GM21381 (cell line): Measurements from ENCODE around the gene SNAP47.
A peak's percentile ranks its signal among the peaks of the same experiment; 100 is the strongest.

Experiments
- ATAC-seq: cut with Tn5 transposase; IDR thresholded peaks from one replicate; pipeline ENCODE4 v1.9.1; 2021; ENCODE audit warnings: mild to moderate bottlenecking, moderate library complexity; ENCODE audit not compliant: unreplicated experiment

The SNAP47 gene

GRCh38 chr1:227781314-227781930, 46.2 kb downstream of the SNAP47 start:
- ATAC-seq = no peak

DNA sequence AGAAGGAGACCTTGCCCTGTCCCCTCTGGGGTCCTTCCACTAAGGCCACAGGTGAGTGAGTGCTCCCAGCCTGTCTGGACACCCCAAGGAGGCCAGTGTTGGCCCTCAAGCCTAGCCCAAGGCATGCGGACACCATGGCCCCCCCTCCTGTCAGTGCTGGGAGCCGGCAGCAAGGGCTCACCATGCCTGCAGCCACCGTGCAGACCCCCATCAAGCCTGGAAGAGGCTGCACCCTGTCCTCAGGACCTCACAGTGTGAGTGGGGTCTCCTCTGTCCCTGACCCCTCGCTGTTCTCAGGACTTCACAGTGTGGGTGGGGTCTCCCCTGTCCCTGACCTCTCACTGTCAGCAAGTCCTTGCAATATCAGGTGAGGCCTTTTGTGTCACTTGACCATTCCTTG, 47.0 kb downstream of the SNAP47 start:
- ATAC-seq = no peak

GRCh38 chr1:227785094-227785804, 50.0 kb downstream of the SNAP47 start:
- ATAC-seq = no peak

- no peak for ATAC-seq
Observed at GRCh38 chr1:227785805-227786671, 50.8 kb downstream of the SNAP47 start.

GRCh38 chr1:227786673-227787512, 51.7 kb downstream of the SNAP47 start:
- ATAC-seq = no peak

DNA sequence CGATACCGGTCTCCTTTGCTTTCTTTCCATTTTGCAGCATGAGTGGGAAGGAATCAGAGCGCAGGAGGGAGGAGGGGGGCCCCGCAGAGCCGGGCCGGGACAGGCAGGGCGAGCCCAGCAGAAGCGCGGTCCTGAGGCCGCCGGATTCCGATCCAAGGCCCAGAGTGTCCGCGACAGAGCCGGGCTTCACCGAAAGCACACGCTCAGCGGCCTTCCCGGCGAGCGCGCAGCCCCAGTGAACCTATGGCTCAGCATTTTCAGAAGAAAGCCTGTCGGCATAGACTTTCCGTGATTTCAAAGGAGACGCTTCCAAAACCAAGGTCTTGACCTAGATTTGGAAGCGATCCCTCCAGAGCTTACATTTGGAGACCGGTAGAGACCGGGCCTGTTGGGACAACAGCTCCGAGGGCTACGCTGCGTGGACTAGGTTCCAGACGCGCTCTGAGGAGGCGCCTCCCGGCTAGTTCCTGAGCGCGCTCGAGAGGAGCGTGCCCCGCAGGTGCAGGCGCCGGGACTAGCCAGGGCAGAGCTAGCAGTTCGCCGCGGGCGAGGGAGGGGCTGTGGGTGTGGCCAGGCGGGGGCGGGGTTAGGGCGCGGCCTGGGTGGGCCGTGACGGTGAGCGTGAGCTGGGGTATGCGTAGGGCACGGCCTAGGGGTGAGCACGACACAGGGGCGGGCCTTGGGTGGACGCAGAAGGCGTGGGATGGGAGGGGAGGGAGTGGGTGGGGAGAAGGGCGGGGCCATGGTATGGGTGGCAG, 52.5 kb downstream of the SNAP47 start:
- ATAC-seq = peak; percentile 91

DNA sequence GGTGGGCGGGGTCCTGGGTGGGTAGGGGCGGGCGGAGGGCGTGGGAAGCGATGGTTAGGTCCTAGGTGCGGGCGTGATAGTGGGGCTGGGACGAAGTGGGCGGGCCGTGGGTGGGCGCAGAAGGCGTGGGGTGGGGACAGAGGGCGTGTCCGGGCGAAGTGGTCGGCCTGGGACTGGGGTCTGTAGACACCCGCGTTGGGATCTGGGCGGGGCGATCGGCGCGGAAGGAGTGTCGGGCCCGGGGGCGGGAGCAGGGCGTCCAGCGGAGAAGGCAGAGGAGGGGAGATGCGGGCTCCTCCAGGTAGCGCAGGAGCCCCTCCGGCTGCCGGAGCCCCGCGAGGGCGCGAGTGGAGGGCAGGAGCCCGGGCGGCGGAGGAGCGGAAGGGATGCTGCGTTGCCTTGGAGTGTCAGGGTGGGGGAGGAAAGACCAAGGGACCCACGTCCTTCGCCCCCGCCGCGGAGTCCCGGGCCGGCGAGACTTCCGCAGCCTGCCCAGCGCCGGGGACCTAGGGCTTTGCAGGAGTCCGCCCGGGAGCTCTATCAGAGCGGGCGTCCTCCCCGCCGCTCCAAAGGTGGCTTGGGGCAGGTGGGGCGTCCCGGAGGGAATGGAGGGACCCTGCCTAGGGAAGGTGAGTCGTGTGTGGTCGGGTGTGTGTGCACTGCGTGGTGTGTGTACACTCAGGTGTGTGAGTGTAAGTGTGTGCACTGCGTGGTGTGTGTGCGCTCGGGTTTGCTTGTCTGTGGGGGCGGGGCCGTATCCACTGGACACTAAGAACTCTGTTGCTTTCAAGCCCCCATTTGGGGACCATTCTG, 53.2 kb downstream of the SNAP47 start:
- ATAC-seq = peak; percentile 69

- ATAC-seq = no peak
Observed at GRCh38 chr1:227789084-227790033, 54.1 kb downstream of the SNAP47 start.

DNA sequence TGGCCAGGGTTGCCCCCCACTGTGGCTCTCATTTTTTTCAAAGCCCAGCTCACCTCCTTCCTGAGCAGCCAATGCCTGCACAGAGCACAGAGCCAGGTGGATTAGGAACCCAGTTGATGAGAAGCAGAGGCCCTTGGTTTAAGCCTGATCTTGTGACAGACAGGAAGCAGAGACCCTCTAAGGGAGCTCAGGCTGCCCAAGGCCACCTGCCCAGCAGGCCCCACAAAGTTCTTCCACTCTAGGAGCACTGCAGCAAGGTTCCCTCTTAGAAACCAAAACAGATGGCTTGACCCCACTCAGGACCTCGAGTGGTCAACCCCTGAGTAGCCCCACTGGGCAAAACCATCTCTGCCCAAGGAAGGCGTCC, 54.8 kb downstream of the SNAP47 start:
- ATAC-seq = no peak

- ATAC-seq = no peak
Observed at GRCh38 chr1:227790868-227791267, 55.6 kb downstream of the SNAP47 start.

DNA sequence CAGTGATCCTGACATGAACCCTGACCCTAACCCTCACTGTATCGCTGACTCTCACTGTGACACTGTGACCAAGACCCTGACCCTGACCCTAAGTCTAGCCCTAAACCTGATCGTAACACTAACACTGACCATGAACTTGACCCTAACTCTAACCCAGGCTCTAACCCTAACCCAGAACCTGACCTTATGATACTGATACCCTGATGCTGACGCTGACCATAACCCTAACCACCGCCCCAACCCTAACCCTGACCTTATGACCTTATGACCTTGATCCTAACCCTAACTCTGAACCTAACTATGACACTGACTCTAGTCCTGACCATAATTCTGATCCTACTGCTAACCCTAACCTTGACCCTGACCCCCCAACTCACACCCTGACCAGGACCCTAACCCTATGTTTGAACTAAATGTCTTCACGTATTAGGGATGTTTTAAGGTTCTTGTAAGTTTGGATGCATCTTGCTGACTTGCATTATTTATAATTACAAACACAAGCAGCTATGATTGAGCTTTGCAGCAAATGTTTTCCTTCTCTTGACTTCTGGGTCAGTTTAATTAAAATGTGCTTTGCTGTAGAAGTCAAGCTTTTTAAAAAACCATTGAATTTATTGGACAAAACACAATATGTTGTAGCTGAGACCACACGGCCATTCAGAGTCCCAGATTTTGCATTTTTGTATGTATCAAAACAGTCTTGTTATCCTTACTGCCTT, 56.3 kb downstream of the SNAP47 start:
- no peak for ATAC-seq

DNA sequence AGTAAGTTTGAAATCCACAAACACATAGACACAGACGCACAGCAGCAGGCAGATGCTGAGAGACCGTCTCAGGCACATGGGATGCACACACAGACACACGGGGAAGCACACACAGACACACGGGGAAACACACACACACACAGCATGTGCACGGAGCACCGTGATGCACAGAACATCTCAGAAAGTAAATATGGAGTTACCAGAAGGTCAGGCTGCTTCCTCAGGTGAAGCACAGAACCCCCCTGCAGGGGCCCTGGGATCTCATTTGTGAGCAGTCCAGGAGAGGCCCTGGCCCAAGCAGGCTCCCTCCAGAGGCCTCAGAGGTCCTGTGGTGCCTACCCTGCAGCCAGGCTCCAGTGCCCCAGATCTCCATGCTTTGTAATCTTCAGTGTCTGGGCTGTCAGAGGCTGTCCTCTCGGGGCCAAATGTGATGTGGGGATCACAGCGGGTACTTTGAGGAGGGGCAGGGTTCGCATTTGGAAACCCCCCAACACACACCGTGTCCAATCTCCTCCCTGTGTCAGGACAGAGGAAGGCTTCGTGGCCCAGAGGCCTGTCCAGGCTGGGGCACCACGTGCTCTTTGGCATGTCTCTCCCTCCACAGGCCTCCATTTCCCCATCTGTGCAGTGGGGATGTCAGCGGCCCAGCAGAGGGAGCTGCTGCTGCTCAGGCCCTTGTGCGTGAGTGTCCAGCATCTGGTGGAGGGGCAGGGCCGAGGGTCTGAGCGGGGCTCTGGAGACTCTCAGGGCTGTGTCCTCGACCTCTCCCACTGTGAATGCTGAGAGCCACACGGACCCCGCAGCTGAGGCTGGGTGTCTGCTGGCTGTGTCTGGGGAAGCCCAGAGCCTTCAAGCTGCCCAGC, 57.2 kb downstream of the SNAP47 start:
- ATAC-seq = no peak

- ATAC-seq = no peak
Observed at GRCh38 chr1:227793079-227793947, 58.1 kb downstream of the SNAP47 start.

DNA sequence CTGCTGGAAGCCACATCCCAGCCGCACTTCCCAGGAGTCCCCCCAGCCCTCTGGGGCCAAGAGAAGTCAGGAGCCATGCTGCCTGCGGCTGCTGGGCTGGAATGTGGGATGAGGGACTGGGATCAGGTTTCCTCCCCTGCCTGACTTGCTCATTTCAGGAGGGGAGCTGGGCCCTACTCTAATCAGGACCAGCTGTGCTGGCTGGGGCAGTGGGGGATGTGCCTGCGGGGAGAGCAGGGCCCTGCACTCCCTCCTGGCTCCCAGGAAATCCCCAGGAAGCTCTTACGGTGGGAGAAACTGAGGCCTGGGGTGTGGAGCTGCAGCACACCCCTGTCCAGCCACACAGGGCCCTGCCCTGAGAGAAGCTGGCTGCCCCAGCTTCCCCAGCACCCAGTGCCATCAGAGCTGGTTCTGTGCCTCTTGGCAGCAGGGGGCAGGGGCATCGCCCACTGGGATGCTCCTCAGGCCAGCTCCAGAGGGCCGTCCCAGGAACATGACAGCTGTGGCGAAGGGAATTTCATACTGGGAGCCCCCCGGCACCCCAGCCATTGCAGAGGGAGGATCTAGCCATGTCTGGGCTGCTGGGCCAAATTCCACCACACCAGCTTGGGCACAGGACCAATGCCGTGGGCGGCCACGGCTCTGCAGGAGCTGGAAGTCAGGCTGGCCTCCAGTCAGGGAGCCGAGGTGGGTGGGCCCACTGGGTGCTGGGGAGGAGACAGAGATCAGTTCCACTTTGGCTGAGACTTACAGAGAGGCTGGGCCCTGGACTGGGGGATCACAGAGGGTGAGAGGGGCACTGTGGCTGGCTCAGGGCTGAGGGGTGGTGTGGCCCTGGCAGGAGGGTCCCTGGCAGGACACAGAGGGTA, 58.9 kb downstream of the SNAP47 start:
- ATAC-seq = no peak

- no peak for ATAC-seq
Observed at GRCh38 chr1:227794817-227795192, 59.6 kb downstream of the SNAP47 start.
